GM19467 (cell line): ENCODE data around the gene SLC6A3.
"Not testable (repeated sequence)": the region's sequence is repeated elsewhere in the genome, so short reads cannot be mapped to it uniquely, and the experiment has no call there.

Experiments
- ATAC-seq: cut with Tn5 transposase; IDR thresholded peaks from one replicate; pipeline ENCODE4 v1.9.1; 2021; ENCODE audit warnings: mild to moderate bottlenecking, moderate library complexity; ENCODE audit not compliant: unreplicated experiment

The SLC6A3 gene

GRCh38 chr5:1422522-1422921 is 22.7 kb downstream of the SLC6A3 start:
- ATAC-seq, result not testable (repeated sequence)

GRCh38 chr5:1421521-1422341 is 23.5 kb downstream of the SLC6A3 start:
- ATAC-seq, result no peak

- ATAC-seq, result no peak
These were observed 24.7 kb downstream of the SLC6A3 start for GRCh38 chr5:1420211-1421195.

GRCh38 chr5:1419476-1420210 is 25.6 kb downstream of the SLC6A3 start:
- no peak for ATAC-seq

- ATAC-seq, result no peak
These were observed 26.3 kb downstream of the SLC6A3 start for GRCh38 chr5:1418921-1419280.

- ATAC-seq, result no peak
These were observed 26.9 kb downstream of the SLC6A3 start for GRCh38 chr5:1418238-1418920.

- no peak for ATAC-seq
These were observed 27.5 kb downstream of the SLC6A3 start for GRCh38 chr5:1417586-1418225.

GRCh38 chr5:1416856-1417469 is 28.3 kb downstream of the SLC6A3 start:
- no peak for ATAC-seq

GRCh38 chr5:1415626-1416360 is 29.4 kb downstream of the SLC6A3 start:
- ATAC-seq, result no peak

GRCh38 chr5:1415059-1415425 is 30.2 kb downstream of the SLC6A3 start:
- no peak for ATAC-seq

- no peak for ATAC-seq
These were observed 30.8 kb downstream of the SLC6A3 start for GRCh38 chr5:1414311-1415058.

- ATAC-seq, result no peak
These were observed 31.5 kb downstream of the SLC6A3 start for GRCh38 chr5:1413611-1414241.

GRCh38 chr5:1413211-1413610 is 32.0 kb downstream of the SLC6A3 start:
- no peak for ATAC-seq

GRCh38 chr5:1412621-1413020 is 32.6 kb downstream of the SLC6A3 start:
- no peak for ATAC-seq

- no peak for ATAC-seq
These were observed 33.1 kb downstream of the SLC6A3 start for GRCh38 chr5:1412163-1412562.

GRCh38 chr5:1411099-1411498 is 34.1 kb downstream of the SLC6A3 start:
- no peak for ATAC-seq

GRCh38 chr5:1410156-1411014 is 34.9 kb downstream of the SLC6A3 start:
- no peak for ATAC-seq
